IPS DF 4.7 (cell line): ENCODE measurements around the gene EVI5.
"Not testable (repeated sequence)": the region's sequence is repeated elsewhere in the genome, so short reads cannot be mapped to it uniquely, and the experiment has no call there.

Source experiments
- DNase-seq: peaks from one replicate; pipeline ENCODE4 v3.0.0-alpha.2; 2013; ENCODE audit warnings: low spot score; ENCODE audit errors: extremely low read depth

The EVI5 gene

DNA sequence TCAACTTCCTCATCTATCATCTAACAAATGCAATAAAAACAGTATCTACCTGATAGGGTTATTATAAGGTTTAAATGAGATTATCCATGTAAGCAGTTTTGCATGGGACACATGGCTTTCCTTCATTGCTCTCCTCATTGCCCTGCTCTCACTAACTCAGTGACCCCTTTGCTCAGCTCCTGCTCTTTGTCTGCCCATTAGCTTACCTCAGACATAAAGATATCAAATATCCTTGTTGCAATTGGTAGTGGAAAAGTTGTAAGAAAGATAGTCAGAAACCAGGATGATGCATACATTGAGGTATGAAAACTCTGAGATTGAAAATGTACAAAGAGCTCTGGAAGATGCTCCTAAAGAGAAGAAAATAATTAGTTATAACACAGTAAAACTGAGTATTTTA is 89.8 kb downstream of the EVI5 start:
- no peak for DNase-seq

DNA sequence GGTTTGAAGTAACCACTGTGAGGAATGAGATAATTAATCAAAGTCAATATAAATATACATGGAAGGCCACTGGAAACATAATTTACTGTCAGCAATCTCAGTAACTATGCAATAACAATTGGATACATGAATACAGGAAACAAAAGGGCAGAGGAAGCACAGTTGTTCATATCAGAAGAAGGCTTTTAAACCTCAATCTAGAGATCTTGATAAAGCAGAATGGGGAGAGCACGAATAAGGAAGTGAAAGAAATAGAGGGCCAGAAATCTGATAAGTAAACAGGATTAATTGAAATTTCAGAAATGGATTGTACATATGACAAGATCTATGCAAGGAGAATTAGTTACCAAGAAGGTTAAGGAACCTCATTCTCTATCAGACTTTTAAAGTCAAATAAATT is 93.0 kb downstream of the EVI5 start:
- no peak for DNase-seq

DNA sequence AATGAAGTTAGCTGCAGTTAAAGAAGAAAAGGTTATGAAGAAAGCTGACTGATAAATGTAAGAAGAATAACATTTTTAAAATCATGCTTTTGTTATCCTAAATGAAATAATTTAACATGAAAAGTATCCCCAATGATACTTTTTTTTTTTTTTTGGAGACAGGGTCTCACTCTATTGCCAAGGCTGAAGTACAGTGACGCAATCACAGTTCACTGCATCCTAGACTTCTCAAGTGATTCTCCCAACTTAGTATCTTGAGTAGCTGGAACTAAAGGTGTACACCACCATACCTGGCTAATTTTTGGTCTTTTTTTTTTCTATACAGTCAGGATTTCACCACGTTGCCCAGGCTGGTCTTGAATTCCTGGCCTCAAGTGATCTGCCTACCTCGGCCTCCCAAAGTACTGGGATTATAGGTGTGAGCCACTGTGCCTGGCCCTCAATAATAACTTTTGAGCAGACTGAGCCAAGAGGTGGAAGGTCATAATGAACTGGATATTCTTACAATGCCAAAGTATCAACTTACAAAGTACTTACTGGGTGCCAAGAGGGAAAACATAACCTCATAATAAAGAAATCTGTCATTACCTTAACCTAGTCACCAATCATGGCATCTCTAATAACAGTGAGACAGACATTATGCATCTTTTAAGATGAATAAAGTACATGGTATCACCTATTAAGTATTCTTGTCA is 94.5 kb downstream of the EVI5 start:
- no peak for DNase-seq

DNA sequence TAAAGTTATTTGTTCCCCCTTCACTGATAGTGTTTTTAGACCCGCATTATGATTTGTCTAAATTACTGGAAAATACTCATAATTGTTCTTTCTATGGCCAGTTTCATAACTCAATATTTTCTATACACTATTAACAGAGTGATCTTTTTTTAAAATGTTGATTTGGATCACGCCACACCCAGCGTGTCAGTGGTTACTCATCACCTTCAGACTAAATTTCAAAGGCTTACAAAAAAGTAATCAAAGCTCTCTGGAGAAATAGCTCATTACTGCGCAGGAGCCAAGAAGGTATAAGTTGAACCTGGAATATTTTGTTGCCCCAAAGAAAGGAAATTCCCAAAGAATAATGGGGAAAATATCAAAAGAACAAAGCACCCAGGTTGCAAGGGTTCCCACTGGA is 104.9 kb downstream of the EVI5 start:
- no peak for DNase-seq

- no peak for DNase-seq
Measured at GRCh38 chr1:92663775-92664174, 121.1 kb downstream of the EVI5 start.

- no peak for DNase-seq
Measured at GRCh38 chr1:92662048-92662447, 122.9 kb downstream of the EVI5 start.

DNA sequence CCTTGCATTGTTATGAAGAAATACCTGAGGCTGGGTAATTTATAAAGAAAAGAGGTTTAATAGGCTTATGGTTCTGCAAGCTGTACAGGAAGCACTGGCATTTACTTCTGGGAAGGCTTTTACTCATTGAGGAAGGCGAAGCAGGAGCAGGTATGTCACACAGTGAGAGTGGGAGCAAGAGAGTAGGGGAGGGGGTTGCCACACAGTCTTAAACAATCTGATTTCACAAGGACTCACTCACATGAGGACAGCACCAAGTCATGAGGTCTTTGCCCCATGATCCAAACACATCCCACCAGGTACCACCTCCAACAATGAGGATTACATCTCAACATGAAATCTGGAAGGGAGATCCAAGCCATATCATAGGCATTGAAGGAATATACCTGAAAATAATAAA is 127.2 kb downstream of the EVI5 start:
- no peak for DNase-seq

GRCh38 chr1:92655197-92655801 is 129.6 kb downstream of the EVI5 start:
- no peak for DNase-seq

GRCh38 chr1:92653605-92654381 is 131.1 kb downstream of the EVI5 start:
- no peak for DNase-seq

DNA sequence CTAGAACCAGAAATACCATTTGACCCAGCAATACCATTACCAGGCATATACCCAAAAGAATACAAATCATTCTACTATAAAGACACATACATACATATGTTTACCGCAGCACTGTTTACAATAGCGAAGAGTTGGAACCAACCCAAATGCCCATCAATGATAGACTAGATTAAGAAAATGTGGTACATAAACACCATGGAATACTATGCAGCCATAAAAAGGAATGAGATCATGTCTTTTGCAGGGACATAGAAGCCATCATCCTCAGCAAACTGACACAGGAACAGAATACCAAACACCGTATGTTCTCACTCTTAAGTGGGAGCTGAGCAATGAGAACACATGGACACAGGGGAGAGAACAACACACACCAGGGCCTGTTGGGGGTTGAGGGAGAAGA is 144.2 kb downstream of the EVI5 start:
- not testable (repeated sequence) for DNase-seq

DNA sequence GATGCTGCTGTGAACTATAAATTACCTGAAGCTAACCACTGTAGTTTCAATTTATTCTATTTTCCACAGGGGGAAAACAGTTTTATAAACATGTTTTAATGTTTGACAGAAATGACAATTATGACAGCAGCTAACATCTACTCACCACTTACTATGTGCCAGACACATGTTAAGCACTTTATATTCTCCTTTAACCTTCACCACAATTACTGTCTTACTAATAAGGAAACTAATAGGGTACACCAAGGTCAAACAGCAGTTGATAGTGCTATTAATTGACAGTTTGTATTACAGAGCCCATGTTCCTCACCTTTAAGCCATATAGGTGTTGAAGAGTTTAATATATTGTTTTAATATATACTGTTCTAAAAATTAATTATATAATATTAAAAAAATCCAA is 146.4 kb downstream of the EVI5 start:
- no peak for DNase-seq

GRCh38 chr1:92635203-92635602 is 149.7 kb downstream of the EVI5 start:
- not testable (repeated sequence) for DNase-seq

- no peak for DNase-seq
Measured at GRCh38 chr1:92623187-92623778, 161.6 kb downstream of the EVI5 start.

DNA sequence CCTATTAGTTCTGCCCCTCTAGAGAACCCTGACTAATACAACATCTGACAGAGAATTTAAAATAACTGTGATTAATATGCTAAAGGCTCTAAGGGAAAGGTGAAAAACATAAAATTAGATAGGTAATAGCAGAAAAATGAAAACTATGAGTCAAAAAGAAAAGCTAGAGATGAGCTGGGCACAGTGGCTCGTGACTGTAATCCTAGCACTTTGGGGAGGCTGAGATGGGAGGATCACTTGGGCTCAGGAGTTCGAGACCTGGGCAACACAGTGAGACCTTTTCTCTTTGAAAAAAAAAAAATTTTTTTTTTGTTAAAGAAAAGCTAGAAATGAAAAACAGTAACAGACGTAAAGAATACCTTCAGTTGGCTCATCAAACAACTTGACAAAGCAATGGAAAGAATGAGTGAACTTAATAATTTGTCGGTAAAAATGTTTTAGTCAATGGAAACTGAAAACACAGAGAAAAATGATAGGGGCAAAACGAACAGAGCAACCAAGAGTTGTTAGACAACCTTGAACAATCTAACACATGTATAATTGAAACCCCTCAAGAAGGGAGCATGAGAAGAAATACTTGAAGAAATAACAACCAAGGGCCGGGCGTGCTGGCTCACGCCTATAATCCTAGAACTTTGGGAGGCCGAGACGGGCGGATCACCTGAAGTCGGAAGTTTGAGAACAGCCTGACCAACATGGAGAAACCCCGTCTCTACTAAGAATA is 165.3 kb downstream of the EVI5 start:
- no peak for DNase-seq

GRCh38 chr1:92601044-92601443 is 183.9 kb downstream of the EVI5 start:
- DNase-seq = no peak

GRCh38 chr1:92599184-92599583 is 185.7 kb downstream of the EVI5 start:
- DNase-seq = no peak

DNA sequence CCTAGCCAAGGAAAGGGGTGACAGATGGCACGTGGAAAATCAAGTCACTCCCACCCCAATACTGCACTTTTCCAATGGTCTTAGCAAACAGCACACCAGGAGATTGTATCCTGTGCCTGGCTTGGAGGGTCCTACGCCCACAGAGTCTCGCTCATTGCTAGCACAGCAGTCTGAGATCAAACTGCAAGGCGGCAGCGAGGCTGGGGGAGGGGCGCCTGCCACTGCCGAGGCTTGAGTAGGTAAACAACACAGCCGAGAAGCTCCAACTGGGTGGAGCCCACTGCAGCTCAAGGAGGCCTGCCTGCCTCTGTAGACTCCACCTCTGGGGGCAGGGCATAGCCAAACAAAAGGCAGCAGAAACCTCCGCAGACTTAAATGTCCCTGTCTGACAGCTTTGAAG is 195.5 kb downstream of the EVI5 start:
- DNase-seq = not testable (repeated sequence)

GRCh38 chr1:92587445-92587844 is 197.5 kb downstream of the EVI5 start:
- DNase-seq = no peak

DNA sequence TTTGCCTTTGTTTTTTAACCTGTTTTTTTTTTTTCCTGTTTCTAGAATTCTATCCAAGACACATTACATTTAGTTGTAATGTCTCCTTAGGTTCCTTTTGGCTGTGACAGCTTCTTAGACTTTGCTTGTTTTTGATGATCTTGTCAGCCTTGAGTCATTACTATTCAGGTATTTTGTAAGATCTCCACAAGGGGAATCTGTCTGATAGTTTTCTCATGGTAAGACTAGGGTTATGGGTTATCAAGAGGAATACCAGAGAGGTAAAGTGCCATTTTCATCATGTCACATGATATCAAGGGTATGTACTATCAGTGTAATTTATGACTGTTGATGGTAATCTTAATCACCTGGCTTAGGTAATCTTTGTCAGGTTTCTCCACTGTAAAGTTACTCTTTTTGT is 199.1 kb downstream of the EVI5 start:
- no peak for DNase-seq

DNA sequence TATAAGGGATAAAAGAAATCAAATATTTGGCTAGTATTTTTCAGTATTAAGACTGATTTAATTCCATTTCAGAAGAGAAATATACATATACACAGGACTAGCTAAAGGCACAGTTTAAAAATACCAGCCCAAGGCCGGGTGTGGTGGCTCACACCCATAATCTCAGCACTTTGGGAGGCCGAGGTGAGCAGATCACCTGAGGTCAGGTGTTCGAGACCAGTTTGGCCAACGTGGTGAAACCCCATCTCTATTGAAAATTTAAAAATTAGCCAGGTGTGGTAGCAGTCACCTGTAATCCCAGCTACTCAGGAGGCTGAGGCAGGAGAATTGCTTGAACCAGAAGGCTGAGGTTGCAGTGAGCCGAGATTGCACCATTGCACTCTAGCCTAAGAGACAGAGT is 200.1 kb downstream of the EVI5 start:
- not testable (repeated sequence) for DNase-seq
